ENCODE measurements around the gene TUBGCP3.

- TF ChIP-seq EZH2phosphoT487 (IDR thresholded peaks at IDR 0.05; ENCODE audit: insufficient read depth, low read depth): no peak
- TF ChIP-seq EZH2 (IDR thresholded peaks at IDR 0.05; ENCODE audit: insufficient read depth, poor library complexity, severe bottlenecking): no peak
These were observed 32.0 kb upstream of the TUBGCP3 start for GRCh38 chr13:112619730-112620631.
